Astrocyte (in vitro differentiated cells and primary cell): ENCODE data around the gene ROGDI.

Experiments
- CTCF ChIP-seq: IDR thresholded peaks from 2 replicates; pipeline ENCODE4 v1.5.1; 2011; ENCODE audit warnings: low read depth, mild to moderate bottlenecking, inconsistent platforms, low read length, moderate library complexity; ENCODE audit not compliant: insufficient read depth
- EZH2 ChIP-seq: IDR thresholded peaks from 2 replicates; pipeline ENCODE4 v1.6.1; 2012; ENCODE audit warnings: mild to moderate bottlenecking, low read length, inconsistent platforms; ENCODE audit not compliant: insufficient read depth

- TF ChIP-seq EZH2, result no peak
- TF ChIP-seq CTCF, result no peak
Measured at GRCh38 chr16:4766875-4767628, 35.4 kb downstream of the ROGDI start, which contains the start of gene ZNF500.
